ENCODE data around the gene TIMD4. TPM values are rescaled to one million over a fixed set of nuclear protein-coding genes. Genes with fewer than 3 reads are reported as not detected.

TIMD4 gene
- total and polyA plus RNA-seq, 2 of the 4 experiments (the other 2 are of a cell fraction), result not detected

GRCh38 chr5:157006262-157006661, 43.2 kb upstream of the TIMD4 start:
- no peak overlapping the region for H2BK120ac ChIP-seq (ENCODE audit: low read depth, low read length)
- no peaks in the 10 kb centered on the region for H3K79me1 ChIP-seq (ENCODE audit: low read depth in 1 of 2, low read length in 2 of 2)
- H2BK5ac ChIP-seq (ENCODE audit: low read depth, low read length, poor library complexity, severe bottlenecking), result no peak overlapping the region
- H3K18ac ChIP-seq (ENCODE audit: low read depth, low read length), result no peak overlapping the region
- no peak overlapping the region for H3K4me3 ChIP-seq (ENCODE audit: insufficient read depth, low read depth, low read length)
- H4K20me1 ChIP-seq (ENCODE audit: insufficient read depth, low read length), result no peaks in the 10 kb centered on the region
- intact Hi-C loops (cut with micrococcal nuclease), result no loop called here
- DNase-seq (no peak), ATAC-seq (ENCODE audit: low read depth) (no peak)
- TF ChIP-seq MAFK (IDR thresholded peaks at IDR 0.05; ENCODE audit: low read depth, low read length), result no peak
- no peak for TF ChIP-seq NFE2L2 (IDR thresholded peaks at IDR 0.05; ENCODE audit: low read depth, low read length)
- TF ChIP-seq SMC3 (IDR thresholded peaks at IDR 0.05; ENCODE audit: low read depth, low read length), result no peak
- no peak for TF ChIP-seq POLR2A (IDR thresholded peaks at IDR 0.05; ENCODE audit: low read depth, low read length)
- no peak for TF ChIP-seq CEBPB (IDR thresholded peaks at IDR 0.05; ENCODE audit: low read depth, low read length)
- TF ChIP-seq CTCF (conservative IDR thresholded peaks at IDR 0.05; ENCODE audit: low read depth, low read length), result no peak
- TF ChIP-seq MAZ (IDR thresholded peaks at IDR 0.05; ENCODE audit: borderline replicate concordance, low read depth, low read length), result no peak
- no peak for TF ChIP-seq CHD1 (IDR thresholded peaks at IDR 0.05; ENCODE audit: low read depth, low read length)
- TF ChIP-seq MXI1 (IDR thresholded peaks at IDR 0.05; ENCODE audit: borderline replicate concordance, low read depth, low read length), result no peak
- no peak for TF ChIP-seq RFX5 (IDR thresholded peaks at IDR 0.05; ENCODE audit: low read depth, low read length)
- no peak for TF ChIP-seq USF2 (IDR thresholded peaks at IDR 0.05; ENCODE audit: low read depth, low read length)
- no peak for TF ChIP-seq RCOR1 (IDR thresholded peaks at IDR 0.05; ENCODE audit: insufficient replicate concordance, low read length)
- no TSS peak for BruUV-seq (replicated peaks)
- H3K4ac ChIP-seq (ENCODE audit: low read depth, low read length), result no peak overlapping the region
- no peaks in the 10 kb centered on the region for H3K27me3 ChIP-seq (ENCODE audit: control insufficient read depth, insufficient read depth, low read length)
- no peak overlapping the region for H3K9ac ChIP-seq (ENCODE audit: low read depth, low read length)
- POLR2A ChIA-PET (ENCODE audit: unreplicated experiment), result interaction anchor here (0.6 kb wide), 1 partner anchor 47 kb away, joined by 4 read pairs; no protein-coding TSS in a partner anchor
- peaks cover 8% of the 10 kb centered on the region; the same call in 1 of the 2 replicates for H3K9me3 ChIP-seq (ENCODE audit: control insufficient read depth, insufficient read depth, low read length)
- H2AK9ac ChIP-seq (replicated peaks; ENCODE audit: low read depth, low read length, poor library complexity), result no peak overlapping the region
- H4K91ac ChIP-seq (ENCODE audit: insufficient read depth, low read depth, low read length), result no peak overlapping the region
- no peak overlapping the region for H2BK15ac ChIP-seq (ENCODE audit: low read depth, low read length)
- no peak overlapping the region for H3K27ac ChIP-seq (ENCODE audit: insufficient read depth, low read length)
- H4K8ac ChIP-seq (ENCODE audit: low read depth in 2 of 2, low read length in 2 of 2), result no peak overlapping the region
- H2AFZ ChIP-seq (replicated peaks; ENCODE audit: low read length, poor library complexity), result no peak overlapping the region
- WGBS, 2 experiments (ENCODE audit: extremely low coverage in 2 of 2, insufficient read length in 1 of 2), result 10% methylated on average over 2 of the region's 2 CpGs; no CpG with 5 or more reads in 1 of the 2 experiments
- H3K23ac ChIP-seq (ENCODE audit: low read depth, low read length), result no peak overlapping the region
- in situ Hi-C loops (cut with MboI; ENCODE audit: low sequenced_read_pairs), result no loop called here
- no peak overlapping the region for H4K5ac ChIP-seq (ENCODE audit: low read depth, low read length)
- H3K4me1 ChIP-seq (ENCODE audit: control insufficient read depth, insufficient read depth, low read length), result no peaks in the 10 kb centered on the region
- CTCF ChIA-PET, result no interaction called here
- H2BK20ac ChIP-seq (ENCODE audit: low read depth, low read length), result no peak overlapping the region
- dilution Hi-C loops (cut with HindIII; ENCODE audit: low sequenced_read_pairs, unreplicated experiment), result no loop called here
- H3K36me3 ChIP-seq (ENCODE audit: control insufficient read depth, insufficient read depth, low read length), result no peaks in the 10 kb centered on the region
- H3K56ac ChIP-seq (ENCODE audit: extremely low read depth, insufficient read depth, low read length), result no peak overlapping the region
- H3K4me2 ChIP-seq (ENCODE audit: low read depth, low read length), result no peak overlapping the region
- H2AK5ac ChIP-seq (ENCODE audit: low read depth, low read length), result no peak overlapping the region
- no peak overlapping the region for H3K14ac ChIP-seq (replicated peaks; ENCODE audit: low read depth, low read length)
- no peaks in the 10 kb centered on the region for H3K9me1 ChIP-seq (ENCODE audit: insufficient read depth, low read length)
